H9 (cell line): ENCODE measurements around the gene CTAGE6. TPM values are rescaled to one million over a fixed set of nuclear protein-coding genes. Genes with fewer than 3 reads are reported as not detected.
"Not testable (repeated sequence)": the region's sequence is repeated elsewhere in the genome, so short reads cannot be mapped to it uniquely, and the experiment has no call there.

Experiments used
- DNase-seq: peaks from one replicate; pipeline ENCODE4 v3.0.0-alpha.2; 2017
- H2AFZ ChIP-seq: one replicate; pipeline ENCODE4 v1.6.1; 2013; ENCODE audit warnings: mild to moderate bottlenecking, low read length, control low read depth, moderate library complexity
- H2AK5ac ChIP-seq: 2 replicates; pipeline ENCODE4 v1.6.1; 2013; ENCODE audit warnings: low read length, control low read depth, mixed read lengths; ENCODE audit not compliant: insufficient read length
- H2BK120ac ChIP-seq: one replicate; pipeline ENCODE4 v1.6.1; 2013; ENCODE audit warnings: low read depth, mild to moderate bottlenecking, low read length, control low read depth, inconsistent platforms; ENCODE audit not compliant: poor library complexity, severe bottlenecking
- H2BK12ac ChIP-seq: 2 replicates; pipeline ENCODE4 v1.6.1; 2013; ENCODE audit warnings: low read length, control low read depth, mixed read lengths, low read depth; ENCODE audit not compliant: insufficient read length
- H2BK15ac ChIP-seq: 2 replicates; pipeline ENCODE4 v1.6.1; 2013; ENCODE audit warnings: low read depth, low read length, control low read depth
- H2BK20ac ChIP-seq: one replicate; pipeline ENCODE4 v1.6.1; 2013; ENCODE audit warnings: low read depth, mild to moderate bottlenecking, low read length, control low read depth, inconsistent platforms; ENCODE audit not compliant: poor library complexity, severe bottlenecking
- H2BK5ac ChIP-seq: 2 replicates; pipeline ENCODE4 v1.6.1; 2013; ENCODE audit warnings: low read length, control low read depth, mixed read lengths; ENCODE audit not compliant: insufficient read length
- H3K14ac ChIP-seq: 2 replicates; pipeline ENCODE4 v1.6.1; 2013; ENCODE audit warnings: low read length, control low read depth; ENCODE audit not compliant: insufficient read depth
- H3K18ac ChIP-seq: 2 replicates; pipeline ENCODE4 v1.6.1; 2013; ENCODE audit warnings: low read depth, mild to moderate bottlenecking, mixed read lengths, low read length, control low read depth; ENCODE audit not compliant: insufficient read length
- H3K23ac ChIP-seq: 2 replicates; pipeline ENCODE4 v1.6.1; 2013; ENCODE audit warnings: low read length, control low read depth, mixed read lengths, low read depth; ENCODE audit not compliant: insufficient read length
- H3K23me2 ChIP-seq: 2 replicates; pipeline ENCODE4 v1.6.1; 2013; ENCODE audit warnings: low read depth, mild to moderate bottlenecking, mixed read lengths, low read length, control low read depth; ENCODE audit not compliant: insufficient read length, poor library complexity, severe bottlenecking
- H3K27ac ChIP-seq: 2 replicates; pipeline ENCODE4 v1.5.1; 2013; ENCODE audit warnings: low read length, control low read depth, mixed read lengths, low read depth; ENCODE audit not compliant: insufficient read length
- H3K27me3 ChIP-seq: 2 replicates; pipeline ENCODE4 v1.6.1; 2013; ENCODE audit warnings: low read length, control low read depth, inconsistent platforms; ENCODE audit not compliant: insufficient read depth
- H3K4ac ChIP-seq: 2 replicates; pipeline ENCODE4 v1.6.1; 2013; ENCODE audit warnings: low read depth, mild to moderate bottlenecking, control low read depth, inconsistent platforms, low read length, moderate library complexity
- H3K4me1 ChIP-seq: 2 replicates; pipeline ENCODE4 v1.6.1; 2013; ENCODE audit warnings: low read length, control low read depth, inconsistent platforms; ENCODE audit not compliant: insufficient read depth
- H3K4me2 ChIP-seq: 2 replicates; pipeline ENCODE4 v1.6.1; 2013; ENCODE audit warnings: low read length, control low read depth, mixed read lengths; ENCODE audit not compliant: insufficient read length, insufficient read depth
- H3K56ac ChIP-seq: 2 replicates; pipeline ENCODE4 v1.6.1; 2013; ENCODE audit warnings: low read depth, mild to moderate bottlenecking, mixed read lengths, low read length, control low read depth; ENCODE audit not compliant: insufficient read length
- H3K79me1 ChIP-seq: 2 replicates; pipeline ENCODE4 v1.6.1; 2013; ENCODE audit warnings: low read depth, mild to moderate bottlenecking, moderate library complexity, low read length, control low read depth, inconsistent platforms; ENCODE audit not compliant: insufficient read depth, poor library complexity, severe bottlenecking
- H3K79me2 ChIP-seq: 2 replicates; pipeline ENCODE4 v1.6.1; 2013; ENCODE audit warnings: low read length, control low read depth, inconsistent platforms; ENCODE audit not compliant: insufficient read depth
- H3K9ac ChIP-seq: 2 replicates; pipeline ENCODE4 v1.6.1; 2013; ENCODE audit warnings: low read length, control low read depth, mixed read lengths; ENCODE audit not compliant: insufficient read length; ENCODE audit errors: extremely low read depth
- H3K9me3 ChIP-seq: one replicate; pipeline ENCODE4 v1.6.1; 2013; ENCODE audit warnings: low read depth, low read length, inconsistent platforms; ENCODE audit not compliant: control insufficient read depth
- H3T11ph ChIP-seq: one replicate; pipeline ENCODE4 v1.6.1; 2013; ENCODE audit warnings: mild to moderate bottlenecking, low read length, control low read depth, inconsistent platforms
- H4K20me1 ChIP-seq: one replicate; pipeline ENCODE4 v1.6.1; 2013; ENCODE audit not compliant: control insufficient read depth, insufficient read length, insufficient read depth
- H4K5ac ChIP-seq: 2 replicates; pipeline ENCODE4 v1.6.1; 2013; ENCODE audit warnings: low read depth, mild to moderate bottlenecking, mixed read lengths, low read length, control low read depth; ENCODE audit not compliant: insufficient read length
- H4K8ac ChIP-seq: replicated peaks from 2 replicates; pipeline ENCODE4 v1.6.1; 2013; ENCODE audit warnings: low read length, control low read depth, mixed read lengths, low read depth; ENCODE audit not compliant: insufficient read length
- H4K91ac ChIP-seq: 2 replicates; pipeline ENCODE4 v1.6.1; 2013; ENCODE audit warnings: low read depth, mild to moderate bottlenecking, moderate library complexity, mixed read lengths, low read length, control low read depth; ENCODE audit not compliant: insufficient read length
- H3K27ac Mint-ChIP-seq, 3 experiments: 2 replicates in 2 of 3; 3 replicates in 1 of 3; pipeline ENCODE4 v1.8.0; 2020 to 2021; ENCODE audit warnings: mixed read lengths in 3 of 3, mild to moderate bottlenecking in 1 of 3, moderate library complexity in 1 of 3
- H3K27me3 Mint-ChIP-seq: 2 replicates; pipeline ENCODE4 v1.8.0; 2021; ENCODE audit warnings: low read depth, mild to moderate bottlenecking, moderate library complexity, mixed read lengths
- H3K36me3 Mint-ChIP-seq, 3 experiments: 2 replicates in 2 of 3; 3 replicates in 1 of 3; pipeline ENCODE4 v1.8.0; 2020 to 2021; ENCODE audit warnings: low read depth in 3 of 3, mixed read lengths in 3 of 3; ENCODE audit not compliant: insufficient read depth in 1 of 3
- H3K4me1 Mint-ChIP-seq, 2 experiments: 2 replicates each; pipeline ENCODE4 v1.8.0; 2020; ENCODE audit warnings: mixed read lengths in 2 of 2
- H3K4me3 Mint-ChIP-seq, 2 experiments: 2 replicates in 1 of 2; 3 replicates in 1 of 2; pipeline ENCODE4 v1.8.0; 2020 to 2021; ENCODE audit warnings: mild to moderate bottlenecking in 2 of 2, mixed read lengths in 2 of 2, moderate library complexity in 1 of 2
- H3K9me3 Mint-ChIP-seq, 2 experiments: 2 replicates in 1 of 2; 3 replicates in 1 of 2; pipeline ENCODE4 v1.8.0; 2020; ENCODE audit warnings: mild to moderate bottlenecking in 2 of 2, mixed read lengths in 2 of 2, moderate library complexity in 1 of 2
- WGBS: extraction: QIAGEN DNeasy Blood & Tissue Kit; methylation state at CpG from one replicate; pipeline ENCODE4 v1.1.7; 2013; ENCODE audit warnings: missing lambda C conversion rate, low lambda C conversion rate, mixed read lengths; ENCODE audit not compliant: insufficient read length; ENCODE audit errors: extremely low coverage; 5-methylcytosine and 5-hydroxymethylcytosine counted together
- total RNA-seq: library from RNA; stranded (reverse); gene quantifications from 2 replicates; pipeline ENCODE4 v1.2.1, GENCODE V29; 2021
- TF ChIP-seq, protein P1 (sequence below): fragments of 200-600 bp; sonication (generic); conservative IDR thresholded peaks from 3 replicates; pipeline ENCODE4 v1.8.0; 2021; ENCODE audit warnings: antibody characterized with exemption, mild to moderate bottlenecking

Gene CTAGE6
- total RNA-seq, 1 experiment from 2014 or later: not detected

DNA sequence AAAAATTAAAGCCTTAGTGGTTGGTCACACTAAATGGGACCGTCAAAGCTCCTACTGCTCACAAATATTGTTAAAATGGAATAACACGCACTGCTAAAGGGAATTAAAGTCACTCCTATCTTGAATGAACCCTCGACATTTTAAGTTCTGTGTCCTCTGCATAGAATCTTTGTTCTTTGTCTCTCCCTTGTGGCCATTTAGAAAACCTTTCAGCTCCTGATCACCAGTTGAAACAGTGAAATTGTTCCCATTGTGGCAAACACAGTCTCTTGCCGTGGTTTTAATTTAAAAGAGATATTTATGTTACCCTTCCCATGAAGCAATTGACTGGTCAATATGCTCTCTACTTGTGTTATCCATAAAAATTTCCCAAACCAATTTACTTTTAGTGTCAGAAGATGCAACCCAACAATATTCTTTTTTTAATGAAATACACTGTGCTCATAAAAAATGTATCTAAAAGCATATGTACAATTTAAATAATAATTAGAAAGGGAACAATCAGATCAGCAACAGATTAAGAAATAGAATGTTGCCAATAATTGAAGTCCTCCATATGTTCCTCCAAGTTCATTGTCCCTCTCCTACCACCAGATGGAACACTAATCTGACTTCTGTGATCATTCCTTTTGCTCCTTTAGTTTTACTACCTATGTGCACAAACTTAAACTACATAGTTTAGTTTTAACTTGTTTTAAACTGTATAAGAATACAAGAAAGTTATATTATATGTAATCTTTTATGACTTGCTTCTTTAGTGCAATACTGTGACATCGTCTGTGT, 20.3 kb downstream of the CTAGE6 start:
- not testable (repeated sequence) for H3K23me2 ChIP-seq, H3K27me3 Mint-ChIP-seq, H3K27ac Mint-ChIP-seq, H3K4me3 Mint-ChIP-seq, H3K18ac ChIP-seq, H4K5ac ChIP-seq, H4K20me1 ChIP-seq, H3K79me2 ChIP-seq, H4K8ac ChIP-seq, H2BK20ac ChIP-seq, H3K9ac ChIP-seq, H3T11ph ChIP-seq, H3K4me1 Mint-ChIP-seq, H3K4ac ChIP-seq, H2AK5ac ChIP-seq, H3K36me3 Mint-ChIP-seq, H3K23ac ChIP-seq, H3K27me3 ChIP-seq, H3K27ac ChIP-seq, H4K91ac ChIP-seq, H3K14ac ChIP-seq, H2BK12ac ChIP-seq, H3K79me1 ChIP-seq, H3K9me3 Mint-ChIP-seq, DNase-seq, H2BK15ac ChIP-seq, H3K4me2 ChIP-seq, H3K9me3 ChIP-seq, H2BK120ac ChIP-seq, H2AFZ ChIP-seq, H3K56ac ChIP-seq, H2BK5ac ChIP-seq, H3K4me1 ChIP-seq
- WGBS: no CpG with 5 or more reads among the region's 5 CpGs
- TF ChIP-seq, protein P1, sequence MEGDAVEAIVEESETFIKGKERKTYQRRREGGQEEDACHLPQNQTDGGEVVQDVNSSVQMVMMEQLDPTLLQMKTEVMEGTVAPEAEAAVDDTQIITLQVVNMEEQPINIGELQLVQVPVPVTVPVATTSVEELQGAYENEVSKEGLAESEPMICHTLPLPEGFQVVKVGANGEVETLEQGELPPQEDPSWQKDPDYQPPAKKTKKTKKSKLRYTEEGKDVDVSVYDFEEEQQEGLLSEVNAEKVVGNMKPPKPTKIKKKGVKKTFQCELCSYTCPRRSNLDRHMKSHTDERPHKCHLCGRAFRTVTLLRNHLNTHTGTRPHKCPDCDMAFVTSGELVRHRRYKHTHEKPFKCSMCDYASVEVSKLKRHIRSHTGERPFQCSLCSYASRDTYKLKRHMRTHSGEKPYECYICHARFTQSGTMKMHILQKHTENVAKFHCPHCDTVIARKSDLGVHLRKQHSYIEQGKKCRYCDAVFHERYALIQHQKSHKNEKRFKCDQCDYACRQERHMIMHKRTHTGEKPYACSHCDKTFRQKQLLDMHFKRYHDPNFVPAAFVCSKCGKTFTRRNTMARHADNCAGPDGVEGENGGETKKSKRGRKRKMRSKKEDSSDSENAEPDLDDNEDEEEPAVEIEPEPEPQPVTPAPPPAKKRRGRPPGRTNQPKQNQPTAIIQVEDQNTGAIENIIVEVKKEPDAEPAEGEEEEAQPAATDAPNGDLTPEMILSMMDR: peak; percentile 62
